ENCODE data around the gene RBM3.

RBM3 gene

DNA sequence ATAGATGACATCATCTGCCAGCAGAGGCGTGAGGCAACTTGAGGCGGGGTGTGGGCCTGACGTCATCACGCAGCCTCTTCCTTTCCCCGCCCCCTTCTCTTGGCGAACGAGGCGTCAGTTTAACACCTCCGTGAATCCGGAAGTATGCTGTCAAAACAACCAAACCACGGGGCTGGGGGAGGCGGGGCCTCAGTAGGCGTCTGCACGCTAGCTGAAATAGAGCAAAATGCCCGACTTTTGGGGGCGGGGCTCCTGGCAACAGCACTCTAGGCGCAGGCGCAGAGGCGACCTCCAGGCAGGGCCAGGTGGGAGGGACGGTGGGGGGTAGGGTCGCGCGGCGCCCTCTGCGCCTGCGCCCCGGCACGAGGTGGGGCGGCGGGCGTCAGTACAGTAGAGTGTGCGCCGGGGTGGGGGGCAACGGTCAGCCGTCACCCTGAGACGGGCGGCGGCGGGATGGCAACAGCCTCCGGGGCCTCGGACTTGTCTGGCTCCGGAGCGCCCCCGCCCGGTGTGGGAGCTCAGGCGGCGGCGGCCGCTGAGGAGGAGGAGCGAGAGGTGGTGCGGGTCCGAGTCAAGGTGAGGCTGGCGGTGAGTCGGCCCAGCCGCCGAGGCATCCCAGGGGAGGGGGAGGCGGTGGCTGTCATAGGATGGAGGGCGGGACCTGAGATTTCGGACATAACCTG, 34.8 kb upstream of the RBM3 start, which contains the start of gene TBC1D25 (continued):
- TF ChIP-seq ZIC2 (tag by site-specific recombination; IDR thresholded peaks at IDR 0.05) (0 out of 2 replicates have a peak, but pooled peaks have one; percentile 31), ZNF777 (tag by site-specific recombination; IDR thresholded peaks at IDR 0.05; ENCODE audit: borderline replicate concordance) (no peak), GLI4 (tag by site-specific recombination; IDR thresholded peaks at IDR 0.05) (peak; percentile 78; the same call in 1 of the 2 replicates), ZBTB10 (tag by site-specific recombination; IDR thresholded peaks at IDR 0.05) (peak; percentile 61; the same call in 1 of the 2 replicates), ZNF530 (tag by site-specific recombination; IDR thresholded peaks at IDR 0.05; ENCODE audit: low read depth) (no peak), ZNF843 (tag by site-specific recombination; IDR thresholded peaks at IDR 0.05) (peak; percentile 18; the same call in 1 of the 2 replicates), GFI1B (tag by site-specific recombination; IDR thresholded peaks at IDR 0.05) (no peak), ZSCAN18 (tag by site-specific recombination; IDR thresholded peaks at IDR 0.05) (no peak), BCL11B (tag by site-specific recombination; IDR thresholded peaks at IDR 0.05; ENCODE audit: low read depth) (0 out of 2 replicates have a peak, but pooled peaks have one; percentile 42), ZNF155 (tag by site-specific recombination; IDR thresholded peaks at IDR 0.05) (no peak), ZNF785 (tag by site-specific recombination; IDR thresholded peaks at IDR 0.05) (no peak), ZFP37 (tag by site-specific recombination; IDR thresholded peaks at IDR 0.05) (no peak), ZNF423 (tag by site-specific recombination; IDR thresholded peaks at IDR 0.05) (no peak), ZNF146 (tag by site-specific recombination; IDR thresholded peaks at IDR 0.05) (no peak), ZNF426 (tag by site-specific recombination; IDR thresholded peaks at IDR 0.05) (no peak), SCRT2 (tag by site-specific recombination; IDR thresholded peaks at IDR 0.05) (no peak), SALL2 (tag by site-specific recombination; IDR thresholded peaks at IDR 0.05; ENCODE audit: borderline replicate concordance) (no peak), HOXC10 (CRISPR knock-in tag; IDR thresholded peaks at IDR 0.05) (no peak), ZNF416 (tag by site-specific recombination; IDR thresholded peaks at IDR 0.05) (no peak), ZNF324 (tag by site-specific recombination; IDR thresholded peaks at IDR 0.05) (peak; percentile 52), SP2 (tag by site-specific recombination; IDR thresholded peaks at IDR 0.05) (peak; percentile 88), ZBTB7A (tag by site-specific recombination; IDR thresholded peaks at IDR 0.05; ENCODE audit: low read depth) (no peak), KLF1 (tag by site-specific recombination; IDR thresholded peaks at IDR 0.05) (no peak; the same call in 1 of the 2 replicates), ZNF580 (tag by site-specific recombination; IDR thresholded peaks at IDR 0.05) (0 out of 2 replicates have a peak, but pooled peaks have one; percentile 10), ZNF292 (tag by site-specific recombination; IDR thresholded peaks at IDR 0.05; ENCODE audit: borderline replicate concordance, low read depth) (no peak), ZBTB11 (tag by site-specific recombination; conservative IDR thresholded peaks at IDR 0.05; ENCODE audit: low read depth) (no peak)
- TF ChIP-seq, protein P1, sequence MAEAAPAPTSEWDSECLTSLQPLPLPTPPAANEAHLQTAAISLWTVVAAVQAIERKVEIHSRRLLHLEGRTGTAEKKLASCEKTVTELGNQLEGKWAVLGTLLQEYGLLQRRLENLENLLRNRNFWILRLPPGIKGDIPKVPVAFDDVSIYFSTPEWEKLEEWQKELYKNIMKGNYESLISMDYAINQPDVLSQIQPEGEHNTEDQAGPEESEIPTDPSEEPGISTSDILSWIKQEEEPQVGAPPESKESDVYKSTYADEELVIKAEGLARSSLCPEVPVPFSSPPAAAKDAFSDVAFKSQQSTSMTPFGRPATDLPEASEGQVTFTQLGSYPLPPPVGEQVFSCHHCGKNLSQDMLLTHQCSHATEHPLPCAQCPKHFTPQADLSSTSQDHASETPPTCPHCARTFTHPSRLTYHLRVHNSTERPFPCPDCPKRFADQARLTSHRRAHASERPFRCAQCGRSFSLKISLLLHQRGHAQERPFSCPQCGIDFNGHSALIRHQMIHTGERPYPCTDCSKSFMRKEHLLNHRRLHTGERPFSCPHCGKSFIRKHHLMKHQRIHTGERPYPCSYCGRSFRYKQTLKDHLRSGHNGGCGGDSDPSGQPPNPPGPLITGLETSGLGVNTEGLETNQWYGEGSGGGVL (tag by site-specific recombination; IDR thresholded peaks at IDR 0.05) = peak; percentile 66
- TF ChIP-seq, protein P2, sequence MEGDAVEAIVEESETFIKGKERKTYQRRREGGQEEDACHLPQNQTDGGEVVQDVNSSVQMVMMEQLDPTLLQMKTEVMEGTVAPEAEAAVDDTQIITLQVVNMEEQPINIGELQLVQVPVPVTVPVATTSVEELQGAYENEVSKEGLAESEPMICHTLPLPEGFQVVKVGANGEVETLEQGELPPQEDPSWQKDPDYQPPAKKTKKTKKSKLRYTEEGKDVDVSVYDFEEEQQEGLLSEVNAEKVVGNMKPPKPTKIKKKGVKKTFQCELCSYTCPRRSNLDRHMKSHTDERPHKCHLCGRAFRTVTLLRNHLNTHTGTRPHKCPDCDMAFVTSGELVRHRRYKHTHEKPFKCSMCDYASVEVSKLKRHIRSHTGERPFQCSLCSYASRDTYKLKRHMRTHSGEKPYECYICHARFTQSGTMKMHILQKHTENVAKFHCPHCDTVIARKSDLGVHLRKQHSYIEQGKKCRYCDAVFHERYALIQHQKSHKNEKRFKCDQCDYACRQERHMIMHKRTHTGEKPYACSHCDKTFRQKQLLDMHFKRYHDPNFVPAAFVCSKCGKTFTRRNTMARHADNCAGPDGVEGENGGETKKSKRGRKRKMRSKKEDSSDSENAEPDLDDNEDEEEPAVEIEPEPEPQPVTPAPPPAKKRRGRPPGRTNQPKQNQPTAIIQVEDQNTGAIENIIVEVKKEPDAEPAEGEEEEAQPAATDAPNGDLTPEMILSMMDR (tag by site-specific recombination; IDR thresholded peaks at IDR 0.05) = peak; percentile 81
